Prostate gland (tissue), 2 donors: ENCODE data around the gene UBALD2. TPM values are rescaled to one million over a fixed set of nuclear protein-coding genes. Genes with fewer than 3 reads are reported as not detected.

Experiments used
- DNase-seq: peaks from one replicate; pipeline ENCODE4 v3.0.0-alpha.2; 2019; ENCODE audit warnings: low spot score
- H3K27ac ChIP-seq, 2 donors: fragments of 200-600 bp; sonication (generic); 2 replicates each; pipeline ENCODE4 v1.5.1; 2017 to 2019
- H3K27me3 ChIP-seq: fragments of 200-600 bp; sonication (generic); replicated peaks from 2 replicates; pipeline ENCODE4 v1.5.1; 2019; ENCODE audit not compliant: insufficient read depth
- H3K36me3 ChIP-seq, 2 donors: fragments of 200-600 bp; sonication (generic); 1 replicate in 1 of 2; 2 replicates in 1 of 2; pipeline versions ENCODE4 v1.5.1 to v1.8.1; 2017 to 2019
- H3K4me1 ChIP-seq: fragments of 200-600 bp; sonication (generic); replicated peaks from 2 replicates; pipeline ENCODE4 v1.5.1; 2019
- H3K4me3 ChIP-seq, 2 donors: fragments of 200-600 bp; sonication (generic); 2 replicates each; pipeline ENCODE4 v1.5.1; 2017 to 2019
- H3K9me3 ChIP-seq: fragments of 200-600 bp; sonication (generic); 2 replicates; pipeline ENCODE4 v1.5.1; 2017
- POLR2A ChIP-seq: fragments of 450-650 bp; IDR thresholded peaks from one replicate; pipeline ENCODE4 v1.6.1; 2016; ENCODE audit warnings: antibody characterized with exemption, mild to moderate bottlenecking
- POLR2AphosphoS5 ChIP-seq: sonication (generic); formaldehyde crosslinking; IDR thresholded peaks from one replicate; pipeline ENCODE4 v1.6.1; 2017; ENCODE audit warnings: antibody characterized with exemption
- WGBS: methylation state at CpG from one replicate; pipeline ENCODE4 v1.1.5; 2018; 5-methylcytosine and 5-hydroxymethylcytosine counted together
- intact Hi-C: fragments of 100-400 bp; cut with DNase I; formaldehyde crosslinking; loops from one replicate; pipeline ENCODE4 v1.14.2; 2022
- total RNA-seq, 2 donors: library from RNA; depleted of rRNA; stranded (reverse); fragments of >200 nt; gene quantifications; one replicate each; pipeline ENCODE4 v1.1.0, GENCODE V29; 2016
- TF ChIP-seq, protein P1 (sequence below), 4 experiments: fragments of 200-600 bp in 2 of 4; fragments of 450-650 bp in 2 of 4; sonication (generic) in 2 of 4; IDR thresholded peaks; 1 replicate in 3 of 4; 2 replicates in 1 of 4; pipeline ENCODE4 v1.5.1; 2016 to 2019; ENCODE audit warnings: antibody characterized with exemption in 4 of 4, mild to moderate bottlenecking in 2 of 4, moderate library complexity in 2 of 4

UBALD2 gene
- total RNA-seq, 2 donors from 2014 or later: 19.4 to 19.7 TPM

DNA sequence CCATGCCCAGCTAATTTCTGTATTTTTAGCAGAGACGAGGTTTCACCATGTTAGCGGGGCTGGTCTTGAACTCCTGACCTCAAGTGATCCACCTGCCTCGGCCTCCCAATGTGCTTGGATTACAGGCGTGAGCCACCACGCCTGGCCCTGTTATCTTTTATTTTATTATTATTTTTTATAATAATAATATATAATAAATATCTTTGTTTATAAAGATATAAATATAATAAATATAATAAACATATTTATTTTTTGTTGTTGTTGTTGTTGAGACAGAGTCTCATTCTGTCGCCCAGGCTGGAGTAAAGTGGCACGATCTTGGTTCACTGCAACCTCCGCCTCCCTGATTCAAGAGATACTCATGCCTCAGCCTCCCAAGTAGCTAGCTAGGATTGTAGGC lies 17.8 kb upstream of the UBALD2 start:
- no peak for DNase-seq
- Histone ChIP-seq H3K27ac (no peak overlapping the region), H3K36me3 (no peaks in the 10 kb centered on the region), H3K27me3 (no peaks in the 10 kb centered on the region), H3K4me1 (no peaks in the 10 kb centered on the region), H3K4me3 (no peak overlapping the region), H3K9me3 (no peaks in the 10 kb centered on the region)
- TF ChIP-seq POLR2A (no peak), POLR2AphosphoS5 (no peak)
- TF ChIP-seq, protein P1, sequence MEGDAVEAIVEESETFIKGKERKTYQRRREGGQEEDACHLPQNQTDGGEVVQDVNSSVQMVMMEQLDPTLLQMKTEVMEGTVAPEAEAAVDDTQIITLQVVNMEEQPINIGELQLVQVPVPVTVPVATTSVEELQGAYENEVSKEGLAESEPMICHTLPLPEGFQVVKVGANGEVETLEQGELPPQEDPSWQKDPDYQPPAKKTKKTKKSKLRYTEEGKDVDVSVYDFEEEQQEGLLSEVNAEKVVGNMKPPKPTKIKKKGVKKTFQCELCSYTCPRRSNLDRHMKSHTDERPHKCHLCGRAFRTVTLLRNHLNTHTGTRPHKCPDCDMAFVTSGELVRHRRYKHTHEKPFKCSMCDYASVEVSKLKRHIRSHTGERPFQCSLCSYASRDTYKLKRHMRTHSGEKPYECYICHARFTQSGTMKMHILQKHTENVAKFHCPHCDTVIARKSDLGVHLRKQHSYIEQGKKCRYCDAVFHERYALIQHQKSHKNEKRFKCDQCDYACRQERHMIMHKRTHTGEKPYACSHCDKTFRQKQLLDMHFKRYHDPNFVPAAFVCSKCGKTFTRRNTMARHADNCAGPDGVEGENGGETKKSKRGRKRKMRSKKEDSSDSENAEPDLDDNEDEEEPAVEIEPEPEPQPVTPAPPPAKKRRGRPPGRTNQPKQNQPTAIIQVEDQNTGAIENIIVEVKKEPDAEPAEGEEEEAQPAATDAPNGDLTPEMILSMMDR (IDR thresholded peaks at IDR 0.05): no peak
- WGBS: 93% methylated on average over 8 of the region's 8 CpGs
- intact Hi-C loops: no loop called here

- Histone ChIP-seq H3K4me3 (no peak overlapping the region), H3K27me3 (no peaks in the 10 kb centered on the region), H3K9me3 (no peaks in the 10 kb centered on the region), H3K27ac (no peak overlapping the region), H3K4me1 (no peaks in the 10 kb centered on the region), H3K36me3 (no peaks in the 10 kb centered on the region)
- TF ChIP-seq, protein P1 (IDR thresholded peaks at IDR 0.05): peak in 2 of 4 experiments; percentile 22 to 29
- no peak for TF ChIP-seq POLR2AphosphoS5
- intact Hi-C loops: no loop called here
- 73% methylated on average over 11 of the region's 11 CpGs for WGBS
- DNase-seq: no peak
Measured at GRCh38 chr17:76248013-76248782, 16.9 kb upstream of the UBALD2 start.

- intact Hi-C loops: no loop called here
- H3K27ac ChIP-seq: no peak overlapping the region
- no peak for DNase-seq
- no peaks in the 10 kb centered on the region for H3K9me3 ChIP-seq
- H3K4me1 ChIP-seq: no peaks in the 10 kb centered on the region
- no peak for TF ChIP-seq POLR2A
- TF ChIP-seq, protein P1 (IDR thresholded peaks at IDR 0.05): no peak
- TF ChIP-seq POLR2AphosphoS5: no peak
- 83% methylated on average over 6 of the region's 6 CpGs for WGBS
- H3K4me3 ChIP-seq: no peak overlapping the region
- H3K27me3 ChIP-seq: no peaks in the 10 kb centered on the region
- no peaks in the 10 kb centered on the region for H3K36me3 ChIP-seq
Measured at GRCh38 chr17:76250141-76250540, 15.0 kb upstream of the UBALD2 start.

DNA sequence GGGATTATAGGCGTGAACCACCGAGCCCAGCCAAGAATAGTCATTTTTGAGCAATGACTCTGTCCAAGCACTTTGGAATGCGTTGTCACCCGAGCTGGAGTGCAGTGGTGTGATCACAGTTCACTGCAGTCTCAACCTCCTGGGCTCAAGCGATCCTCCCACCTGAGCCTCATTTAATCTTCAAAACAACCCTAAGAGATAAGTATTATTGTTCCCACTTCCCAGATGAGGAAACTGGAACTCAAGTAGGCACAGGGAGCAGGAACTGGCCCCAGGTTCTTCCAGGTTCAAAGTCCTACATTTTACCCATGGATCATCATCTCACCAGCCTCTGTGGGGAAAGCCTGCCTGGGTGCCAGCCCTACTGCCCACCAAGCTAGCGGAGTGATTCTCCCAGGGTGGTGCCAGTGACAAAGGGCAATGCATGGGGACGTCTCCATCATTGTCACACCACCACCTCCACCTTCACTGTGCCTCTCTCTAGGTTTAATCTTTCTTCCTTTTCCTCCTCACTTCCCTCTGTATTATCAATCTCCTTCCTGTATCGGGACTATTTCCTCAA lies 13.6 kb upstream of the UBALD2 start:
- intact Hi-C loops: no loop called here
- no peak for TF ChIP-seq POLR2A
- TF ChIP-seq, protein P1 (IDR thresholded peaks at IDR 0.05): no peak
- DNase-seq: no peak
- Histone ChIP-seq H3K27me3 (no peaks in the 10 kb centered on the region), H3K9me3 (no peaks in the 10 kb centered on the region), H3K4me3 (no peak overlapping the region), H3K36me3 (no peaks in the 10 kb centered on the region), H3K27ac (no peak overlapping the region), H3K4me1 (no peaks in the 10 kb centered on the region)
- 91% methylated on average over 8 of the region's 8 CpGs for WGBS
